IPS-NIHi11 (cell line): ENCODE data around the gene GPHB5.
"Not testable (repeated sequence)": the region's sequence is repeated elsewhere in the genome, so short reads cannot be mapped to it uniquely, and the experiment has no call there.

Experiments used
- DNase-seq: peaks from one replicate; pipeline ENCODE4 v3.0.0; 2012; ENCODE audit warnings: mixed read lengths, low spot score

GPHB5 gene

DNA sequence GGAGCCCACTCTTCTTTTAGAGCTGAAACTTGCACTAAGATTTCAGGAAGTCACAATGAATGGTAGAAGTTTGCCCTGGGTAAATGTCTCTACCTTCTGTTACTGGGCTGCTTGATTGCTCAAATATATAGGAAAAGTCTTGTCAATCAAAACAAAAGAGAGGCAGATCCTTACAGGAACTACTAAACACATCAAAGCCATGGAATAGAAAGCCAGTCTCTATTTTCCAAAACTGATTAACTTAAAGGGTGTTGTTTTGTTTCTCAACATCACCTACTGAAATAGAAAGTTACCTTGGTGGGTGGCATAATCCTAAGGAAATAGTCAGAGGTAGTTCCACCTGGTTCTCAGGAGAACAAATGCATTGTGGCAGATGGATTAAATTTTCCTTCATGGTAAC, at the start of gene GPHB5:
GPHB5 (minus strand) TSS at position 101 of the 400 bp plus-strand sequence. CDS start 1,086 bp downstream, outside the sequence.
- DNase-seq = no peak

DNA sequence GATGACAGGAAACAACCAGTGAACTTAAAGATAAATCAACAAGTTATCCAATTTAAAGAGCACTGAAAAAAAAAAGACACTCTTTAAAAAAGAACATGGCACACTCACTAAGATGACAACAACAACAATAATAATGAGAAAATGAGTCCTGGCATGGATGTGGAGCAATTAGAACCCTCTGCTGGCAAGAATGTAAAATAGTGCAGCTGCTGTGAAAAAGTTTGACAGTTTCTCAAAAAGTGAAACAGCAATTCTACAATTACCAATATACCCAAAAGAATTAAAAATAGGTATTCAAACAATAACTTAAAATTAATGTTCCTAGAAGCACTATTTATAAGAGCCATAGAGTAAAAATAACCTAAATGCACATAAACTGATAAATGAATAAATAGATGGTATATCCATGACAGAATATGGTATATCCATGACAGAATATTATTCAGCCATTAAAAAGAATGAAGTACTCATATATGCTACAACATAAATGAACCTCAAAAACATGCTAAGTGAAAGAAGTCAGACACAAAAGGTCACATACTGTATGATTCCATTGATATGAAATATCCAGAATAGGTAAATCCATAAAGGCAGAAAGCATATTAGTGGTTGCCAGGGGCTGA, 49.1 kb upstream of the GPHB5 start:
- DNase-seq = no peak

- no peak for DNase-seq
Measured at GRCh38 chr14:63362389-63362819, 43.7 kb upstream of the GPHB5 start.

DNA sequence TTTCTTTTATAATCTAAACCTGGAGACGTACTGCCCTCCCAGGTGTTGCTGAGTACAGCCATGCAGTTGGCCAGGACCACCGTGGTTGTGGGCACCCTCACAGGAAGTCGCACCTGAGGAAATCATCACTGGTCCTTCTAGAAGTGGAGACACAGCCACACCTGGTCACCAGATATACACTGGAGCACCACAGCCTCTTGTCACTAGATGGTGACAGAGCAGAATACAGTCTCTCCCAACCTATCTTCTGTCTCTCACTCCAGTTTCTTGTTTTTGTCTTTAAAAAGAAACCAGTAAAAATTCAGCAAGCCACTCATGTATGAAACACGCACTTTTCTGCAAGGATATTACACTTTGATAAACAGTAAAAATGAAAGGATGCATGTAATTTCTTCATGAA, 43.1 kb upstream of the GPHB5 start:
- DNase-seq = no peak

GRCh38 chr14:63357841-63358240, 39.1 kb upstream of the GPHB5 start:
- DNase-seq = no peak

DNA sequence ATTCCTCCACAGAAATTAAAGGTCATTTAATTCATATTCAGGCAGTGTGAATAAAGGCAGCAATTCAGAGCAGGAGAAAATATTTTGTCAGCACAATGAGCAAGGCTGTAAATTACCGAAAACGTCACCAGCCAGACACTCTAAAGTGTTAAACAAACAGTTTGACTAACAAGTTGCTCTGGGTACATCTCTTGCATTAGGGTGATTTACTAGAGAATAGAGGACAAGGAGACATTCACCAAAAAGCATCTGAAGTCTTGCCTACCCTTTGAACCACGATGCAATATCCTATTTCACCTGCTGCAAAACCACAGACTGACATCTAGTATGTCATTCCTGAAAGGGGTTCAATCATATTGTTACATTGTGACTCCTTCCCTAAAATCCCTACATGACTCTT, 27.1 kb upstream of the GPHB5 start:
- DNase-seq = no peak

GRCh38 chr14:63344336-63344735, 25.6 kb upstream of the GPHB5 start:
- no peak for DNase-seq

DNA sequence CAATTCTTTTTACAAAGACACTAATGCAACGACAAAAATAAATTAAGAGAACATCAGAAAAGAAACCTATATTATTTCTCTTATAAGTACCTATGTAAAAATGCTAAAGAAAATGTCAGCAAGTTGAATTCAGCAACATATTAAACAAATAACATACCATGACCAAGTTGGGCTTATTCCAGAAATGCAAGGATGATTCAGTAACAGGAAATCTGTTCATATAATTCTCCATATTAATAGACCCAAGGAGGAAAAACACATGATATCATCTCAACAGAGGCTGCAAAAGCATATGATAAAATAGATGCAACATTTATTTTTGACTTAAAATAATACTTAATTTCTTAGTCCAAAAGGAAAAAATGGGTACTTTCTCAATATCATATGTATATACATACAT, 25.1 kb upstream of the GPHB5 start:
- DNase-seq = no peak

GRCh38 chr14:63342371-63342770, 23.6 kb upstream of the GPHB5 start:
- DNase-seq = no peak

DNA sequence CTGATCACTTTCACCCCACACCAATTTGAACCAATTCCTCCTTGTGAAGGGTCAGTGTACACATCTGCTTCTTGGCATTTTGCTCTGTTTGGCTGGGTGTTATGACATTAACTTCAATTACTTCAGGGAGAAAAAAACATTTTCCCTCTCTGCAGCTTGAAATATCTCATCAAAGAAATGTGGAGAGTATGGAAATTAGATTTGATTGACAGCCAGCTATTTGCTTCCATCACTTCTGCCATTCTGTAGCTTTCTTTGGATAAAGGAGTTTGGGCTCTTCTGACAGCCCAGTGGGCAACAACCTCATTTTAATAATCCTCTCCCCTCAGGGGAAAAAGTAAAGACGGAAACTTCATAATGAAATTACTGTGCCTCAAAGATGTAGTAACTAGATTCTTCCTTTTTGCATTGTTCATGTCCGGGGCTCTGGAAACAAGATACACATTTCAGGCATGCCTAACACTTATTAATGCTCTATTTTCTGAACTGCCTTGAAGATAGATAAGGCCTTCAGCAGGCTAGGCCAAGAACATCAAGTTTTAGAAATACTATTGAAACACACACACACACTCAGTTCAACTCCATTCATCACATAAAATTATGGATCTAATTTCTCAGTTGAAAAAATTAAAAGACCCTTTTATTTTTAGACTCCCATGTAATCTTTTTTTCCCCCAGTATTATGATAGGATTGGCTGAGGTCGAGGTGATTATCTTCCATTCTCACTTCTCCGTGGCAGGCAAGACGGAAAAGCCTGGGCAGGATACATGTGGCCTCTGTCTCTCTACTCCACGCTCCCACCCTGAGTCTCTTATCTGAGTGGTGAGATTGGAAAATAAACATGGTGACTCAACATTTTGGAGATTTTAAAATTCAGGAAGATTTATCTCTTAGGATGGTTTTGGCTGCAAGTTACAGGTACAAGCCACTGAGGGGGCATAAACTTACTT, 10.3 kb upstream of the GPHB5 start:
- DNase-seq = no peak

DNA sequence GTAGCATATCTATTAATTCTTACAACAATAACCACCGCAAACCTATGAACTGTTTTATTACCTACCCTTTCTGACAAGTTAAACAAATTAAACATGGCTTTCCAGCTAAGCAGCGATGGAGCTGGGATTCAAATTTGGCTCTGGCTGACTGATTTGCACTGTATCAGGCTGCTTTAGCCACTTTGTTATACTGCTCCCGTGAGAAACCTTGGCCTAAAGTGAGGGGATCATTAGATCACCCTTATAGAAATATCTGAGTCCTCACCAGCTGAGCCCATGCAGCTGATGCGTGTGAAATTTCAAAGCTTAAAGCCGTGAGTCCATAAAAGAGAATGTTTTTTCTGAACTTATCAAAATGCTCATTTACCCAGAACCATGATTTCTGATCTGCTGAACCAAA, 8.1 kb upstream of the GPHB5 start:
- no peak for DNase-seq

DNA sequence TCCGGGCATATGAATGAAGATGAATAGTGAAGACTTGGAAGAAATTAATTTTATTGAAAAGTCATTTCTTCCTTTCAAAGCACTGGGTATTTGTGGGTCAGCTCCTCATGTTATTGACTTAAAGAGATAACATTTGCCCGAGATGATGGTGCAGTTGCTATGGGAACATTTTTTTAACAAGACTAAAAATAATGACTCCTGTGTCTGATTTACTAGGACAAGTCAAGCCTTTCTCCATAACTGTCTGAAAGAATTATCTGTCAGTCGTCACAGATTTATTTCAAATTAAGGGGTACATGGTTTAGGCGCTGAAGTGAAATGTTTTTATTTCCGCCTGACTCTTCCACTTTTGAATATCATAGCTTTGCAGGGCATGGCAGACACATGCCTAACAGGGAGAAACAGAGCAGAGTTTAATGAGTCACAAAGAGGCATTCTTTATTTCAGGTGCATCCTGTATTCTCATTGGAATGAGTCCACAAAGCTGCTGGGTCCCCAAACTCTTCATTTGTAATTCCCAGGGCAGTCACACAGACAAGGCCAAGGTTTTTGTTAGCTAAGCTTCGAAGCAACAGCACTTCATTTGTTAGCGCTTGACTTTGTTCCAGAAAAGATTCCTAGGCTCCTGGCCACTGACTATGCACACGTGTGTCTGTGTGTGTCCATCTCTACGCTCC, 4.3 kb upstream of the GPHB5 start:
- no peak for DNase-seq

DNA sequence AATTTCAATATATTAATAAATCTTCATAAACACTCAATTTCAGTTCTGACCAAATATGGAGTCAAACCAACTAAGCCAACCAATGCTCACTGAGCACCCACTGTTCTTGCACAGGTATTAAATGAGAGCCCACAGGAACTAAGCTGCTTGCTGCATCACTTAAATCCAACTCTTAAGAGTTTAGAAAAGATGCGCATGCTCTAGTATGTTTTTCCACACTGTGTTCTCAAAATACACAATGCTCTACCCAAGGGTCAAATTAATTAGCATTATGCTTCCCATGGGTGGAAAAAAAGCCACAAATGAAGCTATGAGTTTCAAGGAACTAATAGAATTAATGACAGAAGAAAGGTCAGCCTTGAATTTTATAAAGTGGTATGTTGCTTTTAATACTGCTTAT, 3.7 kb upstream of the GPHB5 start:
- no peak for DNase-seq

- DNase-seq = peak; percentile 45
Measured at GRCh38 chr14:63308723-63309317, 9.9 kb downstream of the GPHB5 start.

DNA sequence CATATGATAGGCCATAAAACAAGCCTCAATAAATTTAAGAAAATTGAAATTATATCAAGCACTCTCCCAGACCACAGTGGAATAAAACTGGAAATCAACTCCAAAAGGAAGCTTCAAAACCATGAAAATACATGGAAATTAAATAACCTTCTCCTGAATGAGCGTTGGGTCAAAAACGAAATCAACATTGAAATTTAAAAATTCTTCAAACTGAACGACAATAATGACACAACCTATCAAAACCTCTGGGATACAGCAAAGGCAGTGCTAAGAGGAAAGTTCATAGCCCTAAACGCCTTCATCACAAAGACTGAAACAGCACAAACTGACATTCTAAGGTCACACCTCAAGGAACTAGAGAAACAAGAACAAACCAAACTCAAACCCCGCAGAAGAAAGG, 14.3 kb downstream of the GPHB5 start:
- DNase-seq = not testable (repeated sequence)

DNA sequence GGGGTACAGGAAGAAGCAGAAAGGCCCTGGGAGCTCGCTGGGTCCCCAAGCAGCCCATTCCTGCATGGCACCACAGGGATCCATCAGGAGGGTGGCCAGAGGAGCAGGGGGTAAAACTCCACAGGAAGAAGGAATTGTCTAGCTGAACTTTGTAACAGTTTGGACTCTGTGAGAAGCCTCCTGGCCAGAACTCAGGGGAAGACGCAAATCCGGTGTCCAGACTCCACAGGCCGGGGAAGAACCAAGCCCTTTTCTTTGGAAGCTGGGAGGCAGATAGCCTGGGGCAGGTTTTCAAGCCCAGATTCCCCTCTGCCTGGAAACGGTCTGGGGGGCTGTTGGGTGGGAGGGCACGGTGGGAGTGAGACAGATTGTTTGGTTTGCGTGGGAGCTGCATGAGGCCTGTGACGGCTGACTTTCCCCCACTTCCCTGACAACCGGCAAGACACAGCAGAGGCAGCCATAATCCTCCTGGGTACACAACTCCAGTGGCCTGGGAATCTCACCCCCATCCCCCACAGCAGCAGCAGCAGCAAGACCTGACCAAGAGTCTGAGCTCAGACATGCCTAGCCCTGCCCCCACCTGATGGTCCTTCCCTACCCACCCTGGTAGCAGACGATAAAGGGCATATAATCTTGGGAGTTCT, 16.7 kb downstream of the GPHB5 start:
- DNase-seq = no peak

- DNase-seq = no peak
Measured at GRCh38 chr14:63300854-63301253, 17.9 kb downstream of the GPHB5 start.

DNA sequence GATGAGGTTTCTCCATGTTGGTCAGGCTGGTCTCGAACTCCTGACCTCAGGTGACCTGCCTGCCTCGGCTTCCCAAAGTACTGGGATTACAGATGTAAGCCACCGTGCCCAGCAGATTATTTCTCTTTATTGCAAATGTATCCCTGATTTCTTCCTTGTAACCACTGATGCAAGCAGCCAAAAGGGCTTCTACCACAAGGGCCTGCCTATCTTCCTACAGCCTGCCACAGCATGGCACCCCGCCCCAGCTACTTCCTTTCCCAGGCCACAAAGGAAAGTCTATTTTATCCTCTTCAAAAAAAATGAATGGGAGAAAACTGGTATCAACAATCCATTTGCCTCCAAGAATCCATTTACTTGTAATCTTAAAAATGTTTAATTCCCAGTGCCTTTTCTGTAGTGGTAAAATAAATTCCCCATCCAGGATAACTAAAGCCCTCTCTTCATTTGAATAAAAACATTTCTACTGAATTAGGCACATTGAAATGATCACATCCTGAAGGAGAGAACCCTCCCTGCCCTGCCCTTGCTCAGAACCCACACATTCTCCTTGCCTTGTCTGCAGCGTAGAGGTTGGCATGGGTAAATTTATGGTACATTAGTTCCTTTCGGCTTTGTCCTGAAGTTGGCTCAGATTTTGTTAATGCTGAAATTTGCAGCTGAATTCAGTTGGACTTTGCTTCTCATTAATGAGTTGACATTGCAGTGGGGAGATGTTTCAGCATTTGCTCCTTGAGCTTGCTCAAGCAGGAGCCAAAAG, 19.2 kb downstream of the GPHB5 start:
- no peak for DNase-seq

GRCh38 chr14:63297372-63298063, 21.2 kb downstream of the GPHB5 start:
- no peak for DNase-seq

GRCh38 chr14:63296060-63296563, 22.6 kb downstream of the GPHB5 start:
- no peak for DNase-seq
